ENCODE measurements around the gene ADD3.

GRCh38 chr10:110110338-110110737, 102.6 kb downstream of the ADD3 start:
- no peak for TF ChIP-seq GATA3 (IDR thresholded peaks at IDR 0.05; ENCODE audit: low read depth, low read length)
- no peak for TF ChIP-seq GATA2 (IDR thresholded peaks at IDR 0.05; ENCODE audit: low read depth, low read length)
